Body of pancreas (tissue), 4 donors: ENCODE results near the gene THTPA.
"Not testable (repeated sequence)": the region's sequence is repeated elsewhere in the genome, so short reads cannot be mapped to it uniquely, and the experiment has no call there.

ENCODE experiments used
- POLR2A ChIP-seq, 3 donors: fragments of 450-650 bp; IDR thresholded peaks; one replicate each; pipeline ENCODE4 v1.6.1; 2016; ENCODE audit warnings: antibody characterized with exemption in 3 of 3, mild to moderate bottlenecking in 2 of 3
- TF ChIP-seq, protein P1 (sequence below), 7 experiments: fragments of 450-650 bp in 4 of 7; fragments of 200-600 bp in 3 of 7; sonication (generic) in 3 of 7; IDR thresholded peaks; one replicate each; pipeline ENCODE4 v1.5.1; 2016 to 2019; ENCODE audit warnings: antibody characterized with exemption in 7 of 7

DNA sequence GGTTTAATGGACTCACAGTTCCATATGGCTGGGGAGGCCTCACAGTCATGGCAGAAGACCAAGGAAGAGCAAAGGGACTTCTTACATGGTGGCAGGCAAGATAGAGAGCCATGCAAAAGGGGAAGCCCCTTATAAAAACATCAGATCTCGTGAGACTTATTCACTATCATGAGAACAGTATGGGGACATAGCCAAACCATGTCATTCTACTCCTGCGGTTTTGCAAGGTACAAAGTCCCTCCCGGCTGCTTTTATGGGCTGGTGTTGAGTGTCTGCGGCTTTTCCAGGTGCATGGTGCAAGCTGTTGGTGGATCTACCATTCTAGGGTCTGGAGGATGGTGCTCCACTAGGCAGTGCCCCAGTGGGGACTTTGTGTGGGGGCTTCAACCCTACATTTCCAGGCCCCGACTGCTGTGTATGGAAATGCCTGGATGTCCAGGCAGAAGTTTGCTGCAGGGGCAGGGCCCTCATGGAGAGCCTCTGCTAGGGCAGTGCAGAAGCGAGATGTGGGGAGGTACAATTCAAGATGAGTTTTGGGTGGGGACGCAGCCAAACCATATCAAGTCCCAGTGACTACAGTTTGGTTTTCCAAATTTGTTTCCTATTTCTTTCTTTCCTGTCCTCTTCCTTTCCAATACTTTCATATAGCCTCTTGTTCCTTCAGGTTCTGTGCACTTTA is 53.5 kb downstream of the THTPA start:
- TF ChIP-seq, protein P1, sequence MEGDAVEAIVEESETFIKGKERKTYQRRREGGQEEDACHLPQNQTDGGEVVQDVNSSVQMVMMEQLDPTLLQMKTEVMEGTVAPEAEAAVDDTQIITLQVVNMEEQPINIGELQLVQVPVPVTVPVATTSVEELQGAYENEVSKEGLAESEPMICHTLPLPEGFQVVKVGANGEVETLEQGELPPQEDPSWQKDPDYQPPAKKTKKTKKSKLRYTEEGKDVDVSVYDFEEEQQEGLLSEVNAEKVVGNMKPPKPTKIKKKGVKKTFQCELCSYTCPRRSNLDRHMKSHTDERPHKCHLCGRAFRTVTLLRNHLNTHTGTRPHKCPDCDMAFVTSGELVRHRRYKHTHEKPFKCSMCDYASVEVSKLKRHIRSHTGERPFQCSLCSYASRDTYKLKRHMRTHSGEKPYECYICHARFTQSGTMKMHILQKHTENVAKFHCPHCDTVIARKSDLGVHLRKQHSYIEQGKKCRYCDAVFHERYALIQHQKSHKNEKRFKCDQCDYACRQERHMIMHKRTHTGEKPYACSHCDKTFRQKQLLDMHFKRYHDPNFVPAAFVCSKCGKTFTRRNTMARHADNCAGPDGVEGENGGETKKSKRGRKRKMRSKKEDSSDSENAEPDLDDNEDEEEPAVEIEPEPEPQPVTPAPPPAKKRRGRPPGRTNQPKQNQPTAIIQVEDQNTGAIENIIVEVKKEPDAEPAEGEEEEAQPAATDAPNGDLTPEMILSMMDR (IDR thresholded peaks at IDR 0.05) = not testable (repeated sequence)
- TF ChIP-seq POLR2A (IDR thresholded peaks at IDR 0.05) = not testable (repeated sequence)
